GM12872 (cell line): Measurements from ENCODE around the gene VTI1A.

Experiments used
- TF ChIP-seq, protein P1 (sequence below): IDR thresholded peaks from 3 replicates; pipeline ENCODE4 v1.5.1; 2011; ENCODE audit warnings: low read depth, mild to moderate bottlenecking, low read length, moderate library complexity; ENCODE audit not compliant: insufficient read depth

VTI1A gene

DNA sequence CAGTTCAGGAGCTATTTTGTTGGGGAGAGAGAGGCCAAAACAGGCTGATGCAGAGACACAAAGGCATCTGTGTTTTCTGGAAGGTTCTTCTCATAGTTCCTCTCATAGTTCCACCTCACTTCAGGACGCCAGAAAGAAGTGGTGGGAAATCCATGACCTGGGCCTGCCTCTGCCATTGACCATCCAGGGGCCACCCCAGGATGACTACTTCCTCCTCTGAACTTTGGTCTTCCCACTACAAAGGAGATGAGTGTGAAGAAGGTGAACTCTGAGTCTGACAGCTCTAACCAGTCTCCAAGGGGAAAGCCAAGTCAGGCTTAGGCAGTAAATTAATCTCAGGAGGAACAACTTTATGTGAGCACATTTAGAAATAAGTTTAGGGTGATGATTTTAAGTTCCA is 327.2 kb downstream of the VTI1A start:
- TF ChIP-seq, protein P1, sequence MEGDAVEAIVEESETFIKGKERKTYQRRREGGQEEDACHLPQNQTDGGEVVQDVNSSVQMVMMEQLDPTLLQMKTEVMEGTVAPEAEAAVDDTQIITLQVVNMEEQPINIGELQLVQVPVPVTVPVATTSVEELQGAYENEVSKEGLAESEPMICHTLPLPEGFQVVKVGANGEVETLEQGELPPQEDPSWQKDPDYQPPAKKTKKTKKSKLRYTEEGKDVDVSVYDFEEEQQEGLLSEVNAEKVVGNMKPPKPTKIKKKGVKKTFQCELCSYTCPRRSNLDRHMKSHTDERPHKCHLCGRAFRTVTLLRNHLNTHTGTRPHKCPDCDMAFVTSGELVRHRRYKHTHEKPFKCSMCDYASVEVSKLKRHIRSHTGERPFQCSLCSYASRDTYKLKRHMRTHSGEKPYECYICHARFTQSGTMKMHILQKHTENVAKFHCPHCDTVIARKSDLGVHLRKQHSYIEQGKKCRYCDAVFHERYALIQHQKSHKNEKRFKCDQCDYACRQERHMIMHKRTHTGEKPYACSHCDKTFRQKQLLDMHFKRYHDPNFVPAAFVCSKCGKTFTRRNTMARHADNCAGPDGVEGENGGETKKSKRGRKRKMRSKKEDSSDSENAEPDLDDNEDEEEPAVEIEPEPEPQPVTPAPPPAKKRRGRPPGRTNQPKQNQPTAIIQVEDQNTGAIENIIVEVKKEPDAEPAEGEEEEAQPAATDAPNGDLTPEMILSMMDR = no peak

DNA sequence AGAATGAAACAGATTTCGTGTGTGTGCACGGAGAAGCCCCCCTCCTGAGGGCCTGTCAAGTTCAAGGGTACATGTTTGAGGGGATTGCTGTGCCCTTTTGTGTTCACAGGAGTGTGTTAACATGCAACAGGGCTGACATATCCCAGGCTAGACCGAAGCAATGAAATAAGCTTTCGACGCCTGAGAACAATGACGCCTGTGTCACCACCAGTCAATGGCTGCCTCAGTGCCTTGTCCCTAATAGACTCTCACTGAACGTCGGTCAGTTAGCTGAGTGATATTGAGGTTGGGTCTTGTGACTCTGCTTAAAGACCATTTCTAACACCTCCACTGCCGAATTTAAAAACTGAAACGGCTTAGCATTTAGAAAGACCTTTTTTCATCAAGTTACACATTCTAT is 327.8 kb downstream of the VTI1A start:
- TF ChIP-seq, protein P1 = no peak

DNA sequence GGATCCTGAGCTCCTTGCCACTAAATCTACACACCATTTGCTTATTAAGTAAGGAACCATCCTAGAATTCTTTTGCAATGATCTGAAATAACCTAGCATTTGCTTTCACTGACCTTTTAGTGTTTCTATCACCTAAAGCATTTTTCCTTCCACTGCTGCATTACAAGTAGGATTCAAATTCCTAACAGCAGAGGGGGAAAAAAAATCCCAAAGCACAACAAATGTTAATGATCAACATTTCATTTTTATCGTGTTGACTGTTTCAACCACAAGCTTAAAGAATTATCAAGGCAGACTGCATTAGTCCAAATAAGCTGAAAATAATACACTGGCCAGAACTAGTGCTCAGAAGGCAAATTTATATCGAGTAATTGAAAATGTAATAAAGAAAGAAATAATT is 328.4 kb downstream of the VTI1A start:
- TF ChIP-seq, protein P1 = no peak

DNA sequence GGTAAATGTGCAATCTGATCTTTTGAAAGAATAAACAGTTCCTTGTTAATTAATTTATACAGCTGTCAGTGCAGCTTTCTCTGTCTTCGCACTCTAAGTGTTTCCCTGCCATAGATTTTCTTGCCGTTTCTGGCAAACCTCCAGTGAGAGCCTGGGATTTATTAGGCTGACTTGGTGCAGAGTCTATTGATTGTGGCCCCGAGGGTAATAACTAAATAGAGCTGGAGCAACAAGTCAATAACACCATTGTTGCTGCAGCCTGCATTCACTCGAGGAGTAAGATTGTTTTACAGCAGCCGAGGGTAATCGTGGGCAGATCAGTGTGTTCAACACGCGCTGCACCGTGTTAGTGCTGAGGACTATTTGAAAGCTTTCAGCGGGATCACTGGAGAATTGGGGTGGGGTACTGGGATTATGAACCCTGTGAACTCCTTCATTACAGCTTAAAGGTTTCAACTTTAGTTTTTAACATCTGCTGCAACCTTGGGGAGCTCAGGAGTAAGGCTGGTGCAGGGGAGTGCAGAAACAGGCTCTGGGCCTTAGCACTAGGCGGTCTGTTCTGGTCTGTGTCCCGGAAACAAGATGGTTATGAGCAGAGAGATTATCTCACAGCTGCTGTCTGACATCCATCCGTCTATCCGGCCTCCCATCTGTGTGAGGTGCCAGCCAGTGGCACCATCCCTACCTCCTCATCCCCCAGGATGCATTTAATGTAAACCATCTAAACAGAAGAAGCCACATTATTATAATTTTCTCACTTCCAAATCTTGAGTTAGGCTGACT is 329.1 kb downstream of the VTI1A start:
- TF ChIP-seq, protein P1 = no peak

DNA sequence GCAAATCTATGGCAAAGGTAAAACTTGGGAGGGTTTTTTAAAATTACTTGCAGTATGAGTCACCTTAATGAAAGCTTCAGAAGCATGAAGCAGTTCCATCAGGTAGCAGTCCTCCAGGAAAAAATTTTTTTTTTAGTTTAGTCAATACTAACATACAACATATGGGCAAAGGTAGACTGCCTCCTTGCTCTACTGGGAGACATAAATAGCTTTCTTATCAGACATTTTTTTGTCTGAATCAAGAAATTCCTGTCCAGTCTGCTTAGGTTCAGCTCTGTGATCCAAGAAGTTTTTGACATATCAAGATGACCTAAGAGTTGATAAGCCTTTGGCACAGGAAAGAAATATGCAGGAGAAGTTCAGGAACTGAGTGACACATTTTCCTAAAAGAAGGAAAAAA is 331.6 kb downstream of the VTI1A start:
- TF ChIP-seq, protein P1 = no peak

DNA sequence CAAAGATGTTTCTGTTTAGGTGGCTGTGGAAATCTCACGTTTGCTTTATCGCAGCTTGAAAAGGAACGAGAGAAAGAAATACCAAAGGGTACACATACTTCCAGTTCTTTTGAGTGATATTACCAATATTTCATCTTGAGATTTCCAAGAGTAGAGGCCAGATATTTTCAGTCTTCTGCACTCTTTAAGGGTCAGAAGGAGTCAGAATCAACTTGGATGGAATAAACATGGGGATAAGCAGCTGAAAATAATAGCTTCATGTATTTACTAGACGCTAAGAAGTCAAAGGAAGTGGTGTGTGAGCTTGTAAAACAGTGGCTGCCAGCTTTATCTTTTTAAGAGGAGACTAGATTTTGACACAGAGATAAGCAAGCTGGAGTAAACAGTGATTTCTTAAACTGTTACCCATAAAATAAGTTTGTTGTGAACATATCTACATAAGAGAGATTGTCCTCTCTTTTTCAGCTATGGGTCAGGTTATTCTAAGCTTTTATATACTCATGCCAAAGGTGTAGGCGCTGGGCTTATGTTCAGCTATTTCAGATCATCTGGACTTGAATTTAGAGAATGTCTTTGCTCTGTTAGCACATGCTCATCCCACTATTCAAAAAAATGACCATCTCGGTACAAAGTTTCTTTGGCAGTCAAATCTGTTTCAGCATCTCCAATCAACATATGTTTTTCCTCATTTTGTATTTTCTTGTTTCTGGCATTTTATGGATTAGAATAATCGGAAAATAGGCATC is 332.2 kb downstream of the VTI1A start:
- TF ChIP-seq, protein P1 = no peak

DNA sequence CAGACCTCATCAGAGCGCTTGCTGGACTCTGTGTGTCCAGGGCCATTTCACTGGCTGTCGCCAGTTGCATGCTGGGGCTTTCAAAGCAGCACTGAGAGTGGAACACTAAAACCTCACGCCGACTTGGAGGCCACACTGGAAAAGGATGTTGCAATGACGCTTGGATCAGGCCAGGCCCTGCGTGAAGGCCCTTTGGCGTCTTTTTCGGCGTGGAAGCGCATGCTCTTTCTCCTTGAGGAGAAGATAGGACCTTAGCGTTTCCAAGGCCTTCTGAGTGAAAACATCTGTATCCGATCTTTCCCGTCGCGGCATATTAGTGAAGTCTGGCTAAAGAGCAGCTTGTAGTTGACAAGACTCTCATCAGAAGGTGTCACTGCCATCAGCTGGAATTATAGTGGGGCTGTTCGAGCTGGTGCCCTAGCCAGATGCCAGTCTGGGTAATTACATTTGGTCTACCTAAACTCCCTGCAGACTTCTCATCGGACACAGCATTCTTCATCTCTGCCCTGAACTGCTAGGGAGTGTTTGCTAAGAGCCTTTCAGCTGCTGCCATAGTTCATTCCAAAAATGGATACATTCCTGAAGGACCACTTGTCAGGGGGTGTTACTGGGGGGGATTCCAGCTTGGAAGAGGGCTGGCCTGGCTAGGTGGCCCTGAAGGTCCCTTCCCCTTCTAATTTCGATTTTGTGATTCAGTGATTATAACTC is 335.3 kb downstream of the VTI1A start:
- TF ChIP-seq, protein P1 = no peak
